Brain microvascular endothelial cell (primary cell): ENCODE data around the gene TENM3.
"Not testable (repeated sequence)": the region's sequence is repeated elsewhere in the genome, so short reads cannot be mapped to it uniquely, and the experiment has no call there.

Source experiments
- DNase-seq: peaks from one replicate; pipeline ENCODE4 v3.0.0-alpha.2; 2020
- H3K27ac ChIP-seq: fragments of 250-450 bp; sonication (Bioruptor Pico); 2 replicates; pipeline ENCODE4 v1.5.1; 2020; ENCODE audit warnings: mild to moderate bottlenecking, moderate library complexity
- H3K27me3 ChIP-seq: fragments of 250-450 bp; sonication (Bioruptor Pico); replicated peaks from 2 replicates; pipeline ENCODE4 v1.5.1; 2020; ENCODE audit warnings: mild to moderate bottlenecking
- H3K36me3 ChIP-seq: fragments of 250-450 bp; sonication (Bioruptor Pico); replicated peaks from 2 replicates; pipeline ENCODE4 v1.5.1; 2020; ENCODE audit warnings: mild to moderate bottlenecking
- H3K4me3 ChIP-seq: 2 replicates; pipeline ENCODE4 v1.5.1; 2011; ENCODE audit warnings: low read depth, mild to moderate bottlenecking, control low read depth, low read length, moderate library complexity
- CTCF ChIP-seq: IDR thresholded peaks from 2 replicates; pipeline ENCODE4 v1.5.1; 2011; ENCODE audit warnings: low read depth, mild to moderate bottlenecking, moderate library complexity, low read length, control low read depth, inconsistent platforms; ENCODE audit errors: missing control alignments
- in situ Hi-C: cut with HindIII; loops from 2 replicates; pipeline ENCODE4 v1.10.0; 2017; ENCODE audit warnings: low sequenced_read_pairs, low pct_ligation_motif_present

The TENM3 gene

GRCh38 chr4:182810103-182810615, 567.0 kb downstream of the TENM3 start:
- Histone ChIP-seq H3K4me3 (no peak overlapping the region), H3K36me3 (no peaks in the 10 kb centered on the region), H3K27me3 (no peaks in the 10 kb centered on the region), H3K27ac (no peak overlapping the region)
- no peak for TF ChIP-seq CTCF
- no peak for DNase-seq
- in situ Hi-C loops: no loop called here

DNA sequence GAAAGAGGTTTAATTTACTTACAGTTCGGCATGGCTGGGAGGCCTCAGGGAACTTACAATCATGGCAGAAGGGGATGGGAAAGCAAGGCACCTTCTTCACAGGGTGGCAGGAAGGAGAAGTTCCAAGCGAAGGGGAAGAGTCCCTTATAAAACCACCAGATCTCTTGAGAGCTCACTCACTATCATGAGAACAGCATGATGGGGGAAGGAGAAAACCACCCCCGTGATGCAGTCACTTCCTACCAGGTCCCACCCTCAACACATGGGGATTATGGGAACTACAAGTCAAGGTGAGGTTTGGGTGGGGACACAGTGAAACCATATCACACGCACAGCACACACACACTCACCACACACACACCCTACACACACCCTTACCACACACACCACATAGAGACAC, 569.7 kb downstream of the TENM3 start:
- no peak overlapping the region for H3K27ac ChIP-seq

DNA sequence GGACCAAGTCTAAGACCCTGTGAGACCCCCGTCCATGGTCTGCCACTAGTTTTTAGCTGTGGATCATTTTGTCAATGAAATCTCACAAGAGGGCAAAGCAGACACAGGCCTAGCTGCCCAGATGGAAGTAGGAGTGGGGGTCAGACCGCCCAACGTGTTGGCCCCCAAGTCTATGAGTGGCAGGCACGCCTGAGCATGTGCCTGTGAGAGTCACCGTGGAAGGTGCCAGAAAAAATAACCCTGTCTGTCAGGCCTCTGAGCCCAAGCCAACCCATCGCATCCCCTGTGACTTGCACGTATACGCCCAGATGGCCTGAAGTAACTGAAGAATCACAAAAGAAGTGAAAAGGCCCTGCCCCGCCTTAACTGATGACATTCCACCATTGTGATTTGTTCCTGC, 570.9 kb downstream of the TENM3 start:
- H3K4me3 ChIP-seq, in situ Hi-C loops, H3K36me3 ChIP-seq, H3K27me3 ChIP-seq, H3K27ac ChIP-seq, DNase-seq: not testable (repeated sequence)

More for the DNA sequence above, 569.7 kb downstream of the TENM3 start:
- in situ Hi-C loops: no loop called here
- H3K4me3 ChIP-seq: no peak overlapping the region
- no peak for DNase-seq
- no peaks in the 10 kb centered on the region for H3K36me3 ChIP-seq
- no peaks in the 10 kb centered on the region for H3K27me3 ChIP-seq
- TF ChIP-seq CTCF: no peak

GRCh38 chr4:182818926-182819730, 575.9 kb downstream of the TENM3 start:
- no peaks in the 10 kb centered on the region for H3K27me3 ChIP-seq
- DNase-seq: no peak
- in situ Hi-C loops: no loop called here
- no peak overlapping the region for H3K27ac ChIP-seq
- no peak overlapping the region for H3K4me3 ChIP-seq
- no peaks in the 10 kb centered on the region for H3K36me3 ChIP-seq
- TF ChIP-seq CTCF: no peak

DNA sequence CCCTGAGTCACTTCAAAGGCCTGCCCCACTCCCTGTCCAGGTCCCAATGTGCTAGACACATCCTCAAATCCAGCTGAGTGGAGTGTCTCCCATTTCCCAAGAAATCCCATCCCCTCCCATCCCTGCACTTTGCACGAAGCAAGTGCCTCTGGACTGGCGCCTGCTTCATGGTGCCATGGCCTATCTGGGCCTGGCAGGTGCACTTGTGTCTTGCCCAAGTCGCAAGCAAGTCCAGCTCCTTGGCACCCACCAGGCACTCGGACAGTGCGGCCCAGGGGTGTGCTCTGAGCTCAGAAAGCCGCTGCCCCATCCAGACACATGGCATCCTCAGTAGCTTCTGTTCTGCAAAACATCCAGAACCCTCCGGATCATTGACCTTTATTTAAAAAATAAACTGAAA, 576.5 kb downstream of the TENM3 start:
- no peak for DNase-seq
- no peak for TF ChIP-seq CTCF
- in situ Hi-C loops: no loop called here
- Histone ChIP-seq H3K4me3 (no peak overlapping the region), H3K27me3 (no peaks in the 10 kb centered on the region), H3K36me3 (no peaks in the 10 kb centered on the region), H3K27ac (no peak overlapping the region)

DNA sequence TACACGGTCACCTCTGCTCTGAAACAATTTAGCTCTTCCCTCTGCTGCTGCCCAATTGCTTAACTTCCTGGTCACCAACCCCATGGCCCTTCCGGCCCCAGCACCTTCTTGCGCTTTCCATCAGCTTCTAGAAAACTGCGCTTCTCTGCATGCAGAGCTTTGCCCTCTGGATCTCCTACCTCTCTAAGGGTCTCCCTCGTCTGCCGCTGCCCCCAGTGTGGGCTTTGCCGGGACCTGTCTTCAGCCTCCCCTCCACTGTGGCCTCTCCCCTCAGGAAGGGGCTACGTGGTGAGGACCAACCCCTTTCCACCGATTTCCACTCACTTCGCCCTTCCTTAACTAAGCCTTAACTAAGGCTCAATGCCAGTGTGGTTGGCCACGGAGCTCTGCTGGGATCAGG, 579.4 kb downstream of the TENM3 start:
- in situ Hi-C loops: no loop called here
- H3K27ac ChIP-seq: no peak overlapping the region
- no peak for TF ChIP-seq CTCF
- no peak overlapping the region for H3K4me3 ChIP-seq
- H3K27me3 ChIP-seq: no peaks in the 10 kb centered on the region
- no peaks in the 10 kb centered on the region for H3K36me3 ChIP-seq
- DNase-seq: no peak
